Measurements from ENCODE around the gene TANK. TPM values are rescaled to one million over a fixed set of nuclear protein-coding genes. Genes with fewer than 3 reads are reported as not detected.
A peak's percentile ranks its signal among the peaks of the same experiment; 100 is the strongest.

Gene TANK
- total RNA-seq, 1 experiment from 2014 or later, result 52.5 TPM

- no peak for ATAC-seq
- Histone ChIP-seq H4K20me1 (ENCODE audit: insufficient read depth) (no peaks in the 10 kb centered on the region), H3K4me2 (ENCODE audit: low read length) (no peak overlapping the region), H3K36me3 (ENCODE audit: control insufficient read depth in 1 of 2, insufficient read depth in 2 of 2, low read length in 2 of 2) (no peaks in the 10 kb centered on the region), H3K9me2 (ENCODE audit: insufficient read depth) (no peaks in the 10 kb centered on the region), H3K27me3 (ENCODE audit: insufficient read depth, low read length) (no peaks in the 10 kb centered on the region), H3K4me1 (ENCODE audit: control insufficient read depth in 1 of 2, insufficient read depth in 2 of 2, low read length in 2 of 2) (peaks cover 27 to 32% of the 10 kb centered on the region in 2 experiments), H2AFZ (ENCODE audit: low read depth, low read length, poor library complexity, severe bottlenecking) (peak overlapping the region; percentile 20), H3K4me3 (replicated peaks in 1 of 2; ENCODE audit: low read depth in 1 of 2, low read length in 2 of 2) (no peak overlapping the region), H3K9ac (ENCODE audit: low read length) (no peak overlapping the region), H3K9me3 (ENCODE audit: control insufficient read depth in 1 of 2, insufficient read depth in 1 of 2, low read depth in 1 of 2, low read length in 2 of 2) (no peaks in the 10 kb centered on the region), H3K79me2 (ENCODE audit: insufficient read depth, low read length) (no peaks in the 10 kb centered on the region), H3K27ac (ENCODE audit: low read depth, low read length) (no peak overlapping the region)
- TF ChIP-seq, protein P1, sequence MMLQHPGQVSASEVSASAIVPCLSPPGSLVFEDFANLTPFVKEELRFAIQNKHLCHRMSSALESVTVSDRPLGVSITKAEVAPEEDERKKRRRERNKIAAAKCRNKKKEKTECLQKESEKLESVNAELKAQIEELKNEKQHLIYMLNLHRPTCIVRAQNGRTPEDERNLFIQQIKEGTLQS (IDR thresholded peaks at IDR 0.05), result no peak
- TF ChIP-seq SP1 (IDR thresholded peaks at IDR 0.05; ENCODE audit: low read depth) (no peak), YY1 (IDR thresholded peaks at IDR 0.05; ENCODE audit: extremely low read depth, insufficient replicate concordance, low read depth, low read length) (no peak), EZH2phosphoT487 (IDR thresholded peaks at IDR 0.05; ENCODE audit: borderline replicate concordance) (no peak), ZNF274 (IDR thresholded peaks at IDR 0.05; ENCODE audit: low read depth, low read length) (no peak), POLR2A (IDR thresholded peaks at IDR 0.05; ENCODE audit: borderline replicate concordance, extremely low read depth, insufficient read depth, insufficient read length) (no peak), FOSL1 (IDR thresholded peaks at IDR 0.05; ENCODE audit: low read depth) (no peak), RAD21 (IDR thresholded peaks at IDR 0.05; ENCODE audit: low read depth) (no peak), ZFX (IDR thresholded peaks at IDR 0.05) (no peak)
- TF ChIP-seq, protein P2, sequence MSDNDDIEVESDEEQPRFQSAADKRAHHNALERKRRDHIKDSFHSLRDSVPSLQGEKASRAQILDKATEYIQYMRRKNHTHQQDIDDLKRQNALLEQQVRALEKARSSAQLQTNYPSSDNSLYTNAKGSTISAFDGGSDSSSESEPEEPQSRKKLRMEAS (IDR thresholded peaks at IDR 0.05), result no peak
- ChIA-PET CTCF (no interaction called here), POLR2A (no interaction called here), RAD21 (ENCODE audit: low non-redundant PET in 1 of 2, low total read pairs in 2 of 2, uncharacterized antibody in 2 of 2, unreplicated experiment in 2 of 2) (no interaction called here)
- DNase-seq (ENCODE audit: low read depth, low spot score), result no peak
- BruUV-seq (replicated peaks), result no TSS peak
- intact Hi-C loops (cut with micrococcal nuclease), result no loop called here
Measured at GRCh38 chr2:161118722-161119121, 41.5 kb upstream of the TANK start.

DNA sequence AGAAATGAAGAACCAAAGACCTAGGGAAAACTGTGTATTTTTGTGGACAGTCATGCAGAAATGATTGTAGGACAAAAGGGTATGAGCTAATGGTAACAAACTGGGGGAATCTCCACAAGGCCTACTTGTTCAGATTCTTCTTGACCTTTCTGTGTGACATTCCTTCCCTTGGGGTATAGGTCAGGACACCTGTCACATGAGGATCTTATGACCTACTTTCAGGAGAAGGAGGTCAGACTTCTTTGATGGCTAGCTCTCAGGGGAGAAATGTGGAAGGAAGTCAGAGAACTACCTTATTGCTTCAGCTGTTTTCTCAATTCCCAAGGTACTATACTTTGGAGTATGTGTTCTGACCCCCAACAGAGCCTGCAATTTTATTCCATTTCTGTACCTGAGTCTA, 40.7 kb upstream of the TANK start:
- Histone ChIP-seq H3K27ac (ENCODE audit: low read depth, low read length) (no peak overlapping the region), H3K79me2 (ENCODE audit: insufficient read depth, low read length) (no peaks in the 10 kb centered on the region), H3K36me3 (ENCODE audit: control insufficient read depth in 1 of 2, insufficient read depth in 2 of 2, low read length in 2 of 2) (no peaks in the 10 kb centered on the region), H3K9me3 (ENCODE audit: control insufficient read depth in 1 of 2, insufficient read depth in 1 of 2, low read depth in 1 of 2, low read length in 2 of 2) (no peaks in the 10 kb centered on the region), H3K4me2 (ENCODE audit: low read length) (no peak overlapping the region), H3K27me3 (ENCODE audit: insufficient read depth, low read length) (no peaks in the 10 kb centered on the region), H3K9me2 (ENCODE audit: insufficient read depth) (no peaks in the 10 kb centered on the region), H2AFZ (ENCODE audit: low read depth, low read length, poor library complexity, severe bottlenecking) (no peak overlapping the region), H4K20me1 (ENCODE audit: insufficient read depth) (no peaks in the 10 kb centered on the region), H3K4me1 (ENCODE audit: control insufficient read depth in 1 of 2, insufficient read depth in 2 of 2, low read length in 2 of 2) (peaks cover 34 to 40% of the 10 kb centered on the region in 2 experiments), H3K4me3 (replicated peaks in 1 of 2; ENCODE audit: low read depth in 1 of 2, low read length in 2 of 2) (no peak overlapping the region), H3K9ac (ENCODE audit: low read length) (no peak overlapping the region)
- intact Hi-C loops (cut with micrococcal nuclease), result no loop called here
- POLR2A ChIA-PET, result no interaction called here
- BruUV-seq (replicated peaks), result no TSS peak
- no peak for DNase-seq (ENCODE audit: low read depth, low spot score)
- TF ChIP-seq, protein P3, sequence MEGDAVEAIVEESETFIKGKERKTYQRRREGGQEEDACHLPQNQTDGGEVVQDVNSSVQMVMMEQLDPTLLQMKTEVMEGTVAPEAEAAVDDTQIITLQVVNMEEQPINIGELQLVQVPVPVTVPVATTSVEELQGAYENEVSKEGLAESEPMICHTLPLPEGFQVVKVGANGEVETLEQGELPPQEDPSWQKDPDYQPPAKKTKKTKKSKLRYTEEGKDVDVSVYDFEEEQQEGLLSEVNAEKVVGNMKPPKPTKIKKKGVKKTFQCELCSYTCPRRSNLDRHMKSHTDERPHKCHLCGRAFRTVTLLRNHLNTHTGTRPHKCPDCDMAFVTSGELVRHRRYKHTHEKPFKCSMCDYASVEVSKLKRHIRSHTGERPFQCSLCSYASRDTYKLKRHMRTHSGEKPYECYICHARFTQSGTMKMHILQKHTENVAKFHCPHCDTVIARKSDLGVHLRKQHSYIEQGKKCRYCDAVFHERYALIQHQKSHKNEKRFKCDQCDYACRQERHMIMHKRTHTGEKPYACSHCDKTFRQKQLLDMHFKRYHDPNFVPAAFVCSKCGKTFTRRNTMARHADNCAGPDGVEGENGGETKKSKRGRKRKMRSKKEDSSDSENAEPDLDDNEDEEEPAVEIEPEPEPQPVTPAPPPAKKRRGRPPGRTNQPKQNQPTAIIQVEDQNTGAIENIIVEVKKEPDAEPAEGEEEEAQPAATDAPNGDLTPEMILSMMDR (IDR thresholded peaks at IDR 0.05 in 2 of 3, conservative IDR thresholded peaks at IDR 0.05 in 1 of 3; ENCODE audit: borderline replicate concordance in 1 of 3, insufficient read depth in 1 of 3, low read depth in 2 of 3, low read length in 2 of 3), result no peak
- no peak for ATAC-seq
- RAD21 ChIA-PET (ENCODE audit: low non-redundant PET in 1 of 2, low total read pairs in 2 of 2, uncharacterized antibody in 2 of 2, unreplicated experiment in 2 of 2), result no interaction called here
- CTCF ChIA-PET, result no interaction called here

Data from HCT116 (cell line).